Liver (tissue), 9 donors: ENCODE results near the gene NAPEPLD. TPM values are rescaled to one million over a fixed set of nuclear protein-coding genes. Genes with fewer than 3 reads are reported as not detected.
"Not testable (repeated sequence)": the region's sequence is repeated elsewhere in the genome, so short reads cannot be mapped to it uniquely, and the experiment has no call there.

ENCODE experiments used
- DNase-seq: peaks from one replicate; pipeline ENCODE4 v3.0.0-alpha.2; 2017; ENCODE audit warnings: low spot score
- H3K27ac ChIP-seq, 2 donors: one replicate each; pipeline ENCODE4 v1.7.0; 2013; ENCODE audit warnings: inconsistent platforms in 2 of 2, low read length in 2 of 2, control low read depth in 1 of 2, low read depth in 1 of 2, mild to moderate bottlenecking in 1 of 2
- H3K27me3 ChIP-seq, 4 donors: one replicate each; pipeline versions ENCODE4 v1.6.1 to v1.7.0; 2013; ENCODE audit warnings: low read length in 3 of 4, inconsistent platforms in 1 of 4, mild to moderate bottlenecking in 1 of 4, moderate library complexity in 1 of 4; ENCODE audit not compliant: control insufficient read depth in 4 of 4, insufficient read depth in 4 of 4
- H3K36me3 ChIP-seq, 4 donors: one replicate each; pipeline versions ENCODE4 v1.6.1 to v1.7.0; 2013; ENCODE audit warnings: low read length in 3 of 4, mild to moderate bottlenecking in 3 of 4, low read depth in 1 of 4, moderate library complexity in 1 of 4; ENCODE audit not compliant: control insufficient read depth in 4 of 4, insufficient read depth in 3 of 4
- H3K4me1 ChIP-seq, 4 donors: one replicate each; pipeline versions ENCODE4 v1.6.1 to v1.7.0; 2013; ENCODE audit warnings: low read length in 3 of 4, mild to moderate bottlenecking in 3 of 4, moderate library complexity in 1 of 4; ENCODE audit not compliant: control insufficient read depth in 4 of 4, insufficient read depth in 4 of 4
- H3K4me3 ChIP-seq, 3 donors: one replicate each; pipeline versions ENCODE4 v1.6.1 to v1.7.0; 2013; ENCODE audit warnings: low read length in 3 of 3, control low read depth in 1 of 3, low read depth in 1 of 3, mild to moderate bottlenecking in 1 of 3
- H3K9ac ChIP-seq, 2 donors: one replicate each; pipeline ENCODE4 v1.7.0; 2013; ENCODE audit warnings: low read length in 2 of 2, mild to moderate bottlenecking in 2 of 2, moderate library complexity in 2 of 2, control low read depth in 1 of 2, low read depth in 1 of 2
- H3K9me3 ChIP-seq, 4 donors: one replicate each; pipeline versions ENCODE4 v1.6.1 to v1.7.0; 2013; ENCODE audit warnings: low read length in 3 of 4; ENCODE audit not compliant: control insufficient read depth in 4 of 4
- ATF3 ChIP-seq: IDR thresholded peaks from 2 replicates; pipeline ENCODE4 v1.6.1; 2016; ENCODE audit warnings: antibody characterized with exemption
- CTCF ChIP-seq: fragments of 150-350 bp; IDR thresholded peaks from 2 replicates; pipeline ENCODE4 v1.5.1; 2017; ENCODE audit warnings: improper control_type of control experiment, low read depth, low read length; ENCODE audit not compliant: missing input control
- EGR1 ChIP-seq, 2 donors: IDR thresholded peaks; 2 replicates each; pipeline ENCODE4 v1.6.1; 2016 to 2018; ENCODE audit warnings: antibody characterized with exemption in 2 of 2, low read depth in 2 of 2
- FOXA1 ChIP-seq: IDR thresholded peaks from 2 replicates; pipeline ENCODE4 v1.6.1; 2016; ENCODE audit warnings: antibody characterized with exemption
- FOXA2 ChIP-seq: IDR thresholded peaks from 2 replicates; pipeline ENCODE4 v1.6.1; 2016; ENCODE audit warnings: antibody characterized with exemption
- GABPA ChIP-seq, 2 donors: IDR thresholded peaks in 1 of 2; conservative IDR thresholded peaks in 1 of 2; 2 replicates each; pipeline ENCODE4 v1.6.1; 2016; ENCODE audit warnings: antibody characterized with exemption in 2 of 2, mild to moderate bottlenecking in 1 of 2, moderate library complexity in 1 of 2
- HNF4A ChIP-seq, 2 donors: conservative IDR thresholded peaks; 2 replicates each; pipeline ENCODE4 v1.6.1; 2016; ENCODE audit warnings: antibody characterized with exemption in 2 of 2, mild to moderate bottlenecking in 2 of 2
- HNF4G ChIP-seq: IDR thresholded peaks from 2 replicates; pipeline ENCODE4 v1.6.1; 2016; ENCODE audit warnings: antibody characterized with exemption
- JUND ChIP-seq, 2 donors: IDR thresholded peaks; 2 replicates each; pipeline ENCODE4 v1.6.1; 2016; ENCODE audit warnings: antibody characterized with exemption in 2 of 2
- MAX ChIP-seq: IDR thresholded peaks from 2 replicates; pipeline ENCODE4 v1.6.1; 2016; ENCODE audit warnings: antibody characterized with exemption
- NR2F2 ChIP-seq: IDR thresholded peaks from 2 replicates; pipeline ENCODE4 v1.6.1; 2016; ENCODE audit warnings: antibody characterized with exemption
- REST ChIP-seq: IDR thresholded peaks from 2 replicates; pipeline ENCODE4 v1.6.1; 2016; ENCODE audit warnings: antibody characterized with exemption, mild to moderate bottlenecking
- RXRA ChIP-seq, 2 donors: IDR thresholded peaks; 2 replicates each; pipeline ENCODE4 v1.6.1; 2017 to 2018; ENCODE audit warnings: antibody characterized with exemption in 2 of 2, mild to moderate bottlenecking in 1 of 2
- SP1 ChIP-seq: IDR thresholded peaks from 2 replicates; pipeline ENCODE4 v1.6.1; 2018; ENCODE audit warnings: antibody characterized with exemption, mild to moderate bottlenecking
- TAF1 ChIP-seq: conservative IDR thresholded peaks from 2 replicates; pipeline ENCODE4 v1.6.1; 2016; ENCODE audit warnings: antibody characterized with exemption, mild to moderate bottlenecking
- YY1 ChIP-seq: IDR thresholded peaks from 2 replicates; pipeline ENCODE4 v1.6.1; 2016; ENCODE audit warnings: antibody characterized with exemption, mild to moderate bottlenecking
- ZBTB33 ChIP-seq: IDR thresholded peaks from 2 replicates; pipeline ENCODE4 v1.6.1; 2016; ENCODE audit warnings: antibody characterized with exemption
- WGBS: extraction: QIAGEN DNeasy Blood & Tissue Kit; methylation state at CpG from one replicate; pipeline ENCODE4 v1.1.7; 2013; 5-methylcytosine and 5-hydroxymethylcytosine counted together
- polyA plus RNA-seq, 2 donors: library from polyadenylated mRNA; stranded (reverse) in 1 of 2; unstranded in 1 of 2; fragments of 200-250 nt in 1 of 2; fragments of >200 nt in 1 of 2; fragmentation: Nextera tagmentation in 1 of 2; extraction: Ambion mirVana in 1 of 2; gene quantifications; one replicate each; pipeline versions ENCODE4 v1.2.1 to v1.2.3, GENCODE V29; 2013 to 2015
- total RNA-seq, 2 donors: library from RNA; depleted of rRNA; stranded (reverse); fragments of >200 nt; gene quantifications; one replicate each; pipeline ENCODE4 v1.2.3, GENCODE V29; 2014
- donor health status: healthy.
- donor health status: healthy.
- donor health status: healthy.
- donor health status: healthy.
- donor health status: healthy.

Gene NAPEPLD
- total and polyA plus RNA-seq, 4 donors = 4.4 to 31.9 (median 18.2) TPM

- TF ChIP-seq CTCF = no peak
Measured at GRCh38 chr7:103114576-103115008, 34.3 kb downstream of the NAPEPLD start (continued).

GRCh38 chr7:103113164-103113563 lies 35.7 kb downstream of the NAPEPLD start:
- Histone ChIP-seq H3K27me3 (no peaks in the 10 kb centered on the region), H3K36me3 (peaks cover 0 to 8% (median 3%) of the 10 kb centered on the region in 4 donors), H3K9me3 (no peaks in the 10 kb centered on the region), H3K9ac (no peak overlapping the region), H3K27ac (no peak overlapping the region), H3K4me1 (no peaks in the 10 kb centered on the region), H3K4me3 (no peak overlapping the region)
- WGBS = 97% methylated on average over 2 of the region's 2 CpGs
- DNase-seq = no peak
- TF ChIP-seq EGR1 (IDR thresholded peaks at IDR 0.05; ENCODE audit: low read depth in 2 of 2) = no peak
- no peak for TF ChIP-seq MAX
- no peak for TF ChIP-seq REST
- no peak for TF ChIP-seq FOXA2
- no peak for TF ChIP-seq GABPA (IDR thresholded peaks at IDR 0.05 in 1 of 2, conservative IDR thresholded peaks at IDR 0.05 in 1 of 2)
- no peak for TF ChIP-seq NR2F2
- no peak for TF ChIP-seq RXRA (IDR thresholded peaks at IDR 0.05)
- no peak for TF ChIP-seq CTCF
- TF ChIP-seq HNF4G = no peak
- TF ChIP-seq HNF4A (conservative IDR thresholded peaks at IDR 0.05) = no peak
- TF ChIP-seq SP1 = no peak
- no peak for TF ChIP-seq ZBTB33
- TF ChIP-seq YY1 = no peak
- no peak for TF ChIP-seq TAF1
- no peak for TF ChIP-seq FOXA1
- no peak for TF ChIP-seq JUND (IDR thresholded peaks at IDR 0.05)
- no peak for TF ChIP-seq ATF3

GRCh38 chr7:103106703-103107070 lies 42.2 kb downstream of the NAPEPLD start:
- not testable (repeated sequence) for H3K36me3 ChIP-seq, H3K27me3 ChIP-seq, H3K27ac ChIP-seq, DNase-seq, H3K9ac ChIP-seq, H3K9me3 ChIP-seq, H3K4me3 ChIP-seq
- WGBS = 60% methylated on average over 6 of the region's 6 CpGs
- peaks cover 0 to 11% (median 4%) of the 10 kb centered on the region in 4 donors for H3K4me1 ChIP-seq
